ENCODE data around the gene TPD52L3. TPM values are rescaled to one million over a fixed set of nuclear protein-coding genes. Genes with fewer than 3 reads are reported as not detected.

The TPD52L3 gene
- not detected in 2 replicates for total RNA-seq

DNA sequence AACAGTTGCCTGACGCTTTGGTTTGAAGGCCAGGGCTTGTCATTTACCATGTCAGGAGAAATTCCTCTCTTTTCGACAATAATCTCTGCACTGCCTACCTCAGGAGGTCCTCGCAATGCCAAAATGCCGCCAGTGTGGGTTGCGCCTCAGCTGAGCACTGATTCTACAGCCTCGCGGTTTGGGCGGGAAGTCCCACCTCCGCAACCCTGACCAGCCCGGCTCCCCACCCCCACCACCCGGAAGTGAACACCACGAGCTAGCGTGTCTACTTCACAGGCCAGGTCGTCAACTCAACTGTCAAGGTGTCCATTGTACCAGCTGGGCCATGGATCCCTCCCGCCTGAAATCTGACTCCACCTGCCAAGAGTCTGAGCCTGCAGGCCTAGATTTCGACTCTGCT is at the start of gene TPD52L3:
Gene TPD52L3, plus strand, starts transcription at position 273 of the 400 bp plus-strand sequence. CDS start 221 bp downstream, outside the sequence.

Other genes with a start within 250 kb of the TPD52L3 start
- 2.1 and 16.6 TPM in 2 replicates for gene IL33, start 112.6 kb upstream of the TPD52L3 start, total RNA-seq
- 53.7 and 67.3 TPM in 2 replicates for gene UHRF2, start 84.8 kb downstream of the TPD52L3 start, total RNA-seq